ENCODE data around the gene DHRS3.
"Not testable (repeated sequence)": the region's sequence is repeated elsewhere in the genome, so short reads cannot be mapped to it uniquely, and the experiment has no call there.

The DHRS3 gene

GRCh38 chr1:12617901-12618660, at the start of gene DHRS3:
DHRS3 (minus strand) TSS chr1:12618210; CDS start chr1:12617348, 862 bp downstream.
- Histone ChIP-seq H3K27ac (no peak within 1 kb of the TSS), H3K9ac (ENCODE audit: insufficient read length) (peak within 1 kb of the TSS; percentile 65), H3K36me3 (ENCODE audit: insufficient read depth, low read length) (no peaks in the 10 kb centered on the region), H3K9me3 (ENCODE audit: low read depth, low read length) (no peaks in the 10 kb centered on the region), H3K4me3 (peak within 1 kb of the TSS; percentile 75)
- TF ChIP-seq POLR2AphosphoS5 (IDR thresholded peaks at IDR 0.05; ENCODE audit: borderline replicate concordance, low read depth, low read length) (no peak), FOXP2 (optimal IDR thresholded peaks at IDR 0.05; ENCODE audit: control extremely low read depth, extremely low read length, insufficient read depth) (peak; percentile 56)
- DNase-seq (ENCODE audit: low read depth, low spot score) = no peak

GRCh38 chr1:12666141-12666735, 48.2 kb upstream of the DHRS3 start:
- no peak overlapping the region for H3K9ac ChIP-seq (ENCODE audit: insufficient read length)
- no peaks in the 10 kb centered on the region for H3K9me3 ChIP-seq (ENCODE audit: low read depth, low read length)
- H3K36me3 ChIP-seq (ENCODE audit: insufficient read depth, low read length) = no peaks in the 10 kb centered on the region
- no peak for DNase-seq (ENCODE audit: low read depth, low spot score)
- no peak overlapping the region for H3K4me3 ChIP-seq
- H3K27ac ChIP-seq = no peak overlapping the region
- TF ChIP-seq EZH2 (IDR thresholded peaks at IDR 0.05) = no peak
- no peak for TF ChIP-seq POLR2AphosphoS5 (IDR thresholded peaks at IDR 0.05; ENCODE audit: borderline replicate concordance, low read depth, low read length)
- TF ChIP-seq FOXP2 (optimal IDR thresholded peaks at IDR 0.05; ENCODE audit: control extremely low read depth, extremely low read length, insufficient read depth) = no peak

- no peaks in the 10 kb centered on the region for H3K36me3 ChIP-seq (ENCODE audit: insufficient read depth, low read length)
- H3K4me3 ChIP-seq = no peak overlapping the region
- H3K27ac ChIP-seq = no peak overlapping the region
- no peak for DNase-seq (ENCODE audit: low read depth, low spot score)
- H3K9me3 ChIP-seq (ENCODE audit: low read depth, low read length) = no peaks in the 10 kb centered on the region
- no peak overlapping the region for H3K9ac ChIP-seq (ENCODE audit: insufficient read length)
- TF ChIP-seq POLR2AphosphoS5 (IDR thresholded peaks at IDR 0.05; ENCODE audit: borderline replicate concordance, low read depth, low read length) (no peak), EZH2 (IDR thresholded peaks at IDR 0.05) (no peak), FOXP2 (optimal IDR thresholded peaks at IDR 0.05; ENCODE audit: control extremely low read depth, extremely low read length, insufficient read depth) (no peak)
These were observed 47.5 kb upstream of the DHRS3 start for GRCh38 chr1:12665511-12665910.

GRCh38 chr1:12662556-12662955, 44.5 kb upstream of the DHRS3 start:
- DNase-seq (ENCODE audit: low read depth, low spot score) = no peak
- no peak for TF ChIP-seq FOXP2 (optimal IDR thresholded peaks at IDR 0.05; ENCODE audit: control extremely low read depth, extremely low read length, insufficient read depth)
- no peak for TF ChIP-seq POLR2AphosphoS5 (IDR thresholded peaks at IDR 0.05; ENCODE audit: borderline replicate concordance, low read depth, low read length)
- no peak for TF ChIP-seq EZH2 (IDR thresholded peaks at IDR 0.05)
- H3K9me3 ChIP-seq (ENCODE audit: low read depth, low read length) = no peaks in the 10 kb centered on the region
- no peak overlapping the region for H3K4me3 ChIP-seq
- H3K36me3 ChIP-seq (ENCODE audit: insufficient read depth, low read length) = no peaks in the 10 kb centered on the region
- no peak overlapping the region for H3K27ac ChIP-seq
- no peak overlapping the region for H3K9ac ChIP-seq (ENCODE audit: insufficient read length)

- TF ChIP-seq FOXP2 (optimal IDR thresholded peaks at IDR 0.05; ENCODE audit: control extremely low read depth, extremely low read length, insufficient read depth) (no peak), POLR2AphosphoS5 (IDR thresholded peaks at IDR 0.05; ENCODE audit: borderline replicate concordance, low read depth, low read length) (no peak), EZH2 (IDR thresholded peaks at IDR 0.05) (no peak)
- Histone ChIP-seq H3K4me3 (no peak overlapping the region), H3K9ac (ENCODE audit: insufficient read length) (no peak overlapping the region), H3K9me3 (ENCODE audit: low read depth, low read length) (no peaks in the 10 kb centered on the region), H3K27ac (no peak overlapping the region), H3K36me3 (ENCODE audit: insufficient read depth, low read length) (no peaks in the 10 kb centered on the region)
- DNase-seq (ENCODE audit: low read depth, low spot score) = no peak
These were observed 43.7 kb upstream of the DHRS3 start for GRCh38 chr1:12661606-12662219.

- Histone ChIP-seq H3K36me3 (ENCODE audit: insufficient read depth, low read length) (no peaks in the 10 kb centered on the region), H3K9ac (ENCODE audit: insufficient read length) (peak overlapping the region; percentile 28), H3K27ac (no peak overlapping the region), H3K9me3 (ENCODE audit: low read depth, low read length) (no peaks in the 10 kb centered on the region), H3K4me3 (peak overlapping the region; percentile 55)
- DNase-seq (ENCODE audit: low read depth, low spot score) = no peak
- no peak for TF ChIP-seq POLR2AphosphoS5 (IDR thresholded peaks at IDR 0.05; ENCODE audit: borderline replicate concordance, low read depth, low read length)
- no peak for TF ChIP-seq FOXP2 (optimal IDR thresholded peaks at IDR 0.05; ENCODE audit: control extremely low read depth, extremely low read length, insufficient read depth)
- no peak for TF ChIP-seq EZH2 (IDR thresholded peaks at IDR 0.05)
These were observed 40.8 kb upstream of the DHRS3 start for GRCh38 chr1:12658531-12659453.

- not testable (repeated sequence) for H3K36me3 ChIP-seq (ENCODE audit: insufficient read depth, low read length); H3K9ac ChIP-seq (ENCODE audit: insufficient read length); DNase-seq (ENCODE audit: low read depth, low spot score); H3K4me3 ChIP-seq; H3K9me3 ChIP-seq (ENCODE audit: low read depth, low read length); H3K27ac ChIP-seq
These were observed 40.0 kb upstream of the DHRS3 start for GRCh38 chr1:12657885-12658512.

Measured in SK-N-MC (cell line).